NCI-H748 (cell line): ENCODE measurements around the gene NAA60.
A peak's percentile ranks its signal among the peaks of the same experiment; 100 is the strongest.

Experiments
- DNase-seq: peaks from one replicate; lab custom pipeline; 2025; ENCODE audit not compliant: unreplicated experiment; lab: John Stamatoyannopoulos, UW

Gene NAA60

DNA sequence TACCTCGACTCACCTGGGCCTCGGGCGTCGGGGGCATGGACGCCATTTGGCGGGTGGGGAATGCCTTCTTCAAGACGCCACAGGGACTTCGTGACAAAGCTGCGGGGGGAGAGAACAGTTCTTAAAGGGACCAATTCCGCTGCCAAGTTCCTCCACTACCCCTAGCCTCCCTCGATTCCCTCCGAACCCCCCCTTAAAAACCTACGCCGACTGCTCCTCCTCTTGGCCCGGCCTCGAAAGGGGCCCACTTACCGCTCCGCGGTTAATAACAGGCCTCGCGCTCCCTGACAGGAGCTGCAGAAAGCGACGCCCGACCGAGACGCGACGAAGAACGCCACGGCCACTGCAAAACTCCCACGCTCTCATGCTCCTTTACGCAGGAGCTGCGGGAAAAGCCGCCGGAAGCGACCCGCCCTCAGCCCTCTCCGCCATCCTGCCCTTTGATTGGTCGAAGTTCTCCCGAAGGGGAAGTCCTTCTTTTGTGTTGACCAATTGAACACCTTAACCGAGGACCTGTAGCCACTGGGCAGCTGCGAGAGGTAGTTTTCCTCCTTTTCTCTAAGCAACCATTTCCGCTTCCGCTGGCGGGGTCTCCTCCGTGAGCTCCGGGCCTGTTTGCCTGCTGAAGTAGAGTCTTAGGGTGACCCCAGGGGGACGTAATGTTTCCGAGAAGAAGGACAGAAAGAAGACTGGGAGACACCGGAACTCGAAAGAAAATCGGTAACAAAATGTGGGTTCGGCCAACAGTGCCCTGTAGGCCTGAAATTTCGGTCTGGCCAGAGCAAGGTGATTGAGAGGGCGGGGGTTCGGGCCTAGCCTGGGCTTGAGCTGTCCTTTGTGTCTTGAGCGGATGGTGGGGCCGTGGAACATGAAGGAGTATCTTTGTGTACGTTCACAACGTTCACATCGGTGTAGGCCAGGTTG lies at the start of gene NAA60, which contains the start of gene ZNF597:
Gene NAA60, plus strand, starts transcription at position 573 of the 924 bp plus-strand sequence. CDS start 32,548 bp downstream, outside the sequence.
Gene ZNF597, minus strand, starts transcription at position 397 of the 924 bp plus-strand sequence. Its CDS starts 351 bp downstream, at position 46.
- peak; percentile 97 for DNase-seq

DNA sequence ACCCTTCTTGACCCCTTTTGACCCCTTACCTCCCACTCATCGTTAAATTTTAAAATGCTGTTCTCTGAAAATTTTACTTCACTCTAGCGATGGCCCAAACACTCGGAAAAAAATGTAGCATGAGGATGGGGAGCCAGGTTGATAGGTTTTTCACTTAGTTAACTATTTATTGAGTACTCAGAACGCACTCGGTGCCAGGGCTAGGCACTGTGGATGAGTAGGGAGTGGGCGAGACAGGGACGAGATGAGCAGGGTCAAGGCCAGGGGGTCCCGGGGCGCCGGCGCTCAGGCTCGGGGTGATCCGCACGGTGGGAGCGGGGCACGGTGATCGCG lies 43.1 kb upstream of the NAA60 start:
- no peak for DNase-seq

DNA sequence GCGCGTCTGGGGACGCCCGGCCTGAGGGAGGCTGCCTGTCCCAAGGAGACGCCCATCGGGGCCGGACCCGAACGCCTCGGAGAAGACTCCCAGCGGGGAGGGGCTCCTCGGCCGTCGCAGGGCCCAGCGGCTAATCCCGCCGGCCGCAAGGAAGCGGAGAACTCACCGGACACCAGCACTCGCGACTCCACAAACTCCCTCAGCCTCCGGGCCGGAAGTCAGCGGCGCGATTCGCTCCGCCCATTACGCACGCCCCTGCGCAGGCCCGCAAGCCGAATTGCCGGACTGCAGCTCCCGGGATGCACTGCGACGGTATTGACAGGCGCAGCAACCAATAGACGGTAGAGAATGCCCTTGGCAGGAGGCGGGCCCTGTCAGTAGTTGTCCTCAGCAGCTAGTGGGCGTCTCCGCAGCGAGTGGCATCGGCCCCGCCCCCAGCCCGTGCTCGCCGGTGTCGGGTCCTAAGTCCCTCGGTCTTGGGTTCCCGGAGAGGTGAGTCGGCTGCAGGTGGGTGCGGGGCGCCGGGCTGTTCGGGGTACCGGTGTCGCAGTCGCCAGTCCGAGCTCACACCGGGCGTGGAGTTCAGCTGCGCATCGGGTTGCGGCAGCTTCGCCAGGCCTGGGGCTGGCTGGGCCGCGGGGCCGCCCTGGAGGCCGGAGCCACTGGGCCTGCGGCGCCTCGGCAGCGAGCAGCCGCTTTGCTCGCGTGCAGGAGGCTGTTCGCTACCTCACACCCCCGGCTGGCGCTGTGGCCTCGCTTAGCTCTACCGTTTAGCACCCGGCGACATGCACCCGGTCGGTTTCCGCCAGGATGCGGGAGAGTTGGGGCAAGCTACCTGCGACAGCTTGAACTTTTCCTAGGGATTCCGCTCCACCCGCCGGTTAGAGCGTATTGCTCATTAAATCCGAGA lies 42.4 kb upstream of the NAA60 start, which contains the start of the genes ZNF174 and ZSCAN32:
Gene ZNF174, plus strand, starts transcription at position 437 of the 910 bp plus-strand sequence. CDS start 790 bp downstream, outside the sequence.
Gene ZSCAN32, minus strand, starts transcription at position 226 of the 910 bp plus-strand sequence. CDS start 3,447 bp downstream, outside the sequence.
- DNase-seq: peak; percentile 97

DNA sequence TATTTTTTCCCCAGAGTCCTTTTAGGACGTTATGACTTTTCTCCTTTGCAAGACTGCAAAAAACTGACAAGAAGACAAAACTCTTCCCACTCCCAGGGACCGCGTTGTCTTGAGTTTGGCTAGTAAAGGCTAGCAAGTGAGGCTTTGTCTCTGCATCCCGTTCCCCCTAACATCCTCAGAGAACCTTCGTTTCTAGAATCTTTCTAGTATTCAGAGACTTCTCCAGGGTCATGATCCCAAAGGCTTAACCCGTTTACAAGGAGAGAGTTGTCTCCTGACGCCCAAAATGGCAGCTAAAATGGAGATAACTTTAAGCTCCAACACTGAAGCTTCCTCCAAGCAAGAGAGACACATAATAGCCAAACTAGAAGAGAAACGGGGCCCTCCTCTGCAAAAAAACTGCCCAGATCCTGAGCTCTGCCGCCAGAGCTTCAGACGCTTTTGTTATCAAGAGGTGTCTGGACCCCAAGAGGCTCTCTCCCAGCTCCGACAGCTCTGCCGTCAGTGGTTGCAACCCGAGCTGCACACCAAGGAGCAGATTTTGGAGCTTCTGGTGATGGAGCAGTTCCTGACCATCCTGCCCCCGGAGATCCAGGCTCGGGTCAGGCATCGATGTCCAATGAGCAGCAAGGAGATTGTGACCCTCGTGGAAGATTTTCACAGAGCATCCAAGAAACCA lies 41.6 kb upstream of the NAA60 start:
- peak; percentile 19 for DNase-seq

DNA sequence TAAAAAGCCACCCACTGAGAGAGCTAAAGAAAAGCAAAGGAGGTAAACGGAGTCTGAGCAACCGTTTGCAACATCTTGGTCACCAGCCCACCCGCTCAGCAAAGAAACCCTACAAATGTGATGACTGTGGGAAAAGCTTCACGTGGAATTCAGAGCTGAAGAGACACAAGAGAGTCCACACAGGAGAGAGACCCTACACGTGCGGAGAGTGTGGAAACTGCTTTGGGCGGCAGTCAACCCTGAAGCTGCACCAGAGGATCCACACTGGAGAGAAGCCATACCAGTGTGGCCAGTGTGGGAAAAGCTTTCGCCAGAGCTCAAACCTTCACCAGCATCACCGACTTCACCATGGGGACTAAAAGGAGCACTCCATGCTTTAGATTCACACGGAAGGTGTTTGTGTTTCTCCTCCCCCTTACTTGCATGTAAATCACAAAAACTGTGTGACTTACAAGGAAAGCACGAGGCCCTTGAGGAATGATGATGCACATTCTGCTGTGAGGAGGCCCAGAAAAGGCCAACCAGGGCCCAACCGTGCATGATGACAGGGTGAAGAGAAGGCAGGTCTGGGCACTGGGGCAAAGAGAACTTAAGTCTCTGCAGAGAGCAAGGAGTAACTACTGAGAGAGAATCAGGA lies 34.8 kb upstream of the NAA60 start:
- no peak for DNase-seq

DNA sequence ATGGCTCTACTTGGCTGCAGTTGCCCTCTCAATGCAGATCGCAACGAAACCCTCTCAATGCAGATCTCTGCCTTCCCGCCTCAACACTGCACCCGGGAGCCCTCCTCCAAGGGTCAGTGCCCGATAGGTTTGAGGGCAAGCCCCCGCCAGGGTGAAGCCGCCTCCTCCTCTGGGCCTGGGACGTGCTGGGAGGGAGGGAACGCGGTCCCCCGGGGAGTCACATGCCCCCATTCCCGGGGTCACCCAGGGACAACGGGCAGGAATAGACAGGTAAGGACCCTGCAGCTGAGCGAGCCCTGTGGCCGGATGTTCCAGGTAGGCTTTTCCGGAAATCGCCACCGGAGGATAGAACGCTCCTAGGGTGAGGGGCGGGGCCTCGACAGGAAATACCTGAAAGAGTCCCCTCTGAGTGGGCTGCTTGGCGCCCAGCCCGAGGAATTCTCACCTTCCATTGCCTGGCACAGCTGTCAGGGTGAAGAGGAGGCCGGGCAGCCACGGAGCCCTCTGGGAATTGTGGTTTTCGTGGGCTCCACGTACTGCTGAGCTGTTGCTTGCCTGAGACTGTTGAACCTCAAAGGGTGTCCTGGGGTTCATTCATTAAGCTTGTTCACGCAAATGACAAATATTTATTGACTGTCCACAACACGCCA lies 29.6 kb upstream of the NAA60 start:
- DNase-seq: no peak

DNA sequence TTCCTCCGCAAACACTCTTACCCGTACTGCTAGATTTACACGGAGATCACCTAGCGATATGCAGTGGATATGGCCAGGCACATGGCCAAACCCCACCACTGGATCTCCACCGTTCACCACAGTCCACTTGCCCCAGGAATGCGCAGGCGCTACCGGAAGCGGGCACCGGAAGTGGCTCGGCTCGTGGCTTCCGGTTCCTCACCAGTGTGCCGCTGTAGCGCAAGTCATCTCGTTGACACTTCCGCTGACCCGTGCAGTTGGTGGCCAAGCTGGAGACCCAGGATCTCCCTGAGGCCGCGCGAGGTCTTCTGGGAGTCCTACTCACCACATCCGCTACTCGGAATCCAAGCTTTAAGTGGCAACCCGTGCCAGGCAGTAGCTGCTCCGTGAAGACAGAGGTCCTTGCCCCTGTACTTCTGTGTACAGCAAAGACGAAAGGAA lies 11.7 kb upstream of the NAA60 start:
- no peak for DNase-seq

- no peak for DNase-seq
Observed at GRCh38 chr16:3434373-3434772, 9.1 kb upstream of the NAA60 start.

DNA sequence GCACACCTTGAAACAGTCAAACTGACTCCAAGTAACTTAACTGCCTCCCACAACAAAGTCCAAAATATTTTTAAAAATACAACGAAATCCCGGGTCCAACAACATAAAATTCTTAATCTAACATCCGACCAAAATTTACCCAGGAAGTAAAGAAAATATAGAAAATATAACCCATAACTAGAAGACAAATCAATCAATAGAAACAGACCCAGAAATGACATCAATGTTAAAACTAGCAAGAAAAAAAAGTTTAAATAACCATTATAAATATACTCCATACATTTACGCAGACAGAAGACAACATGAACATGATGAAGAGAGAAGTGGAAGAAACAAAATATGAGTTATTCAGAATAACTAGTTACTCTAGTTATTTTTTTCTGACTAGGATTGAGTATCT lies 3.8 kb upstream of the NAA60 start:
- DNase-seq: no peak

- peak; percentile 39 for DNase-seq
Observed at GRCh38 chr16:3444032-3444388, 530 bp downstream of the NAA60 start.

GRCh38 chr16:3454093-3454492 lies 10.6 kb downstream of the NAA60 start:
- DNase-seq: no peak

DNA sequence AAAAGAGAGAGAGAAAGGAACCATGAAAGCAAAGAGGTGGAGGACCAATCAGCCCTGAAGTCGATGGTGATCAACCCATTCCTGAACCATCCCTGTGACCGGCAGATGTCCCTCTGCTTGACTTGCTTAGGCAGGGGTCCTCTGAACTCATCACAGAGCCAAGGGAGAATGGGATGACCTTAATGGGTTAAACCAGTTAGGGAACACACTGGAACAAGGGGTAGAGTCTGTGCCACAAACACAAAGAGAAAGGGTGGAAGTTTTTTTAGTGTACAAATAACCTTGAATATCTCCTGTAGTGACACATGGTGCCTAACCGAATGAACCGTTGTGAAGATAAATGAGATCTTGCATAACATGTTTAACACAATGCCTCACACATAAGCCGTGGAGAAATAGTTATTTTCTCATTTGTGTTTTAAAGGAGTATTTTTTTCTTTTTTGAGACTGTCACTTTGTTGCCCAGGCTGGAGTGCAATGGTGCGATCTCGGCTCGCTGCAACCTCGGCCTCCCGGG lies 11.2 kb downstream of the NAA60 start:
- DNase-seq: no peak

DNA sequence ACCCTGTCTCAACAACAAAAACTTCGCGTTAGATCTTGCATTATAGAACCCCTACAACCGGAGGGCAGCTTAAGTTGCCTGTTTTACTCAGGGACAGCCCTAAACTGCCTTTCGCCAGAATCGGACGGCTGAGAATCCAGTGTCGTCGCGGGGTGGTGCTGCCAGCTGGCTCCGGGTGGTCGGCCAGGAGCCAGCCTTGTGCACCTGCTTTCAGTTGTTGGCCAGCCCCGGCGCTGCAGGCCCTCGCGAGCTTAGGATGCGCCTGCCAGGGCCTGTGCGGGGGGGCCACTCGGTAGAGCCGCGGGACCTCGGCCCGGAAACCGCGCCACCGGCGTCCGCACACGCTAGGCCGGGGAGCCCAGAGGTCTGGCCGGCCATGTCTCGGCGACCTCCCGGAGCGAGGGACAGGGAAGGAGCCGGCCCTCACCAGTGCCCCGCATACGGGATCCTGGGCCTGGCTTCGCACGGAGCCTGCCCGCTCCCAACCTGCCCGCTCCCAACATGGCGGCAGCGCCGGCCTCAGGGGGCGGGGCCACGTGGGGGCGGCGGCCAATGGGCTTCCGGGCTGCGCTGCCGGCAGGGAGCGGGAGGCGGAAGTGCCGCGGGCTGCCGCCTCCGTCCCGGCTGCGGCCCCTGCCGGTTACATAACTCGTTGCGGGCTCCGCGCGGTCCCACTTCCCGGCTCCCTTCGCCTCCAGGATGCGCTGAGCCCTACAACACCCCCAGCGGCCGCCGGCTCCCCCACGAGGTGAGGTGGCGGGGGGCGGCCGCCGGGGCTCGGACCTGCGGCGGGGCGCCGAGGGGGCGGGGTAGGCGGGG lies 14.2 kb downstream of the NAA60 start:
- peak; percentile 86 for DNase-seq

DNA sequence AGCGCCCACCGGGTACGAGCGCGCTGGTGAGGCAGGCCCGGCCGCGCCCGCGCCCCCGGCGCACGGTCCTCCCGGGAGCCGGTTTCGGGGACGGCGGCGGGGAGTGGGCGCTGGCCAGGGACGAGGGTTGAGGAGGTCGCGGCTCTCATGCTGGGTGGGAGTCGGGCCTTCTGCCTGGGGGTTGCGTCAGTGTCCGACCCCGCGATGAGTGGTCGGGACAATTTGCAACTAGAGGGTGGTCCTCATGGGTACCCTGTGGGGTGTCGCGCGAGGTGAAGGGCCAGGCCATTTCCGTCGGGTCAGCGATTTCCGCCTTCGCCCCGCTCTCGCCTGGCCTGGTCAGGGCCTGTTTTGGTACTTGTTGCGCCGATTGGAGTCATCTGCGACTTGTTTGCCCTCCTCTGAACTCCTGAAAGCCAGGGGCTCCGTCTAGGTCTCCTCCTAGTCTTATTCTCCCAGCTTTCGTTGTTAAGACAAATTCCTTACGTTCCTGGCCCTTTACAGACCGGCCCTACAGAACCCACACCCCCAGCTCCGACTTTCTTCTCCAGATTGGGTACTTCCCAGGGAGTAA lies 14.9 kb downstream of the NAA60 start:
- DNase-seq: no peak

GRCh38 chr16:3458852-3459361 lies 15.4 kb downstream of the NAA60 start:
- no peak for DNase-seq

GRCh38 chr16:3459401-3460090 lies 16.1 kb downstream of the NAA60 start:
- peak; percentile 9 for DNase-seq

GRCh38 chr16:3460121-3460520 lies 16.6 kb downstream of the NAA60 start:
- DNase-seq: no peak

DNA sequence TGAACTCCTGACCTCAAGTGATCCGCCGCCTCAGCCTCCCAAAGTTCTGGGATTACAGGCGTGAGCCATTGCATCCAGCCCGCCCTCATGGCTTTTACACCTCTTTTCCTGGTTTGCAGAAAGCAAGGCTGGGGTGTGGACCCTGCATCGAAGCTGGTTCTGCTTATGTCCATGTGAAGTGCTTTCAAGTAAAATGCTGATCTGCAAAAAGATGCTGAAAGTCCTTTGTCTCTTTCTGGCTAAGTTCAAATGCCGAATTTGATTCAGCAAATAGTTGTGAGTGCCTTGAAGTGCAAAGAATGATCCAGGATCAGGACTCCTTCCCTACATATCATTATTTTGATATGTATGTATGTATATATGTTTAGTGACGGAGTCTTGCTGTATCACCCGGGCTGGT lies 17.1 kb downstream of the NAA60 start:
- DNase-seq: no peak
